Chondrocyte (in vitro differentiated cells): ENCODE data around the gene C12orf42. TPM values are rescaled to one million over a fixed set of nuclear protein-coding genes. Genes with fewer than 3 reads are reported as not detected.

Experiments
- DNase-seq: peaks from one replicate; pipeline ENCODE4 v3.0.0; 2021; ENCODE audit warnings: mixed read lengths, low spot score
- H3K27ac Mint-ChIP-seq: one replicate; pipeline ENCODE4 v1.8.0; 2021; ENCODE audit warnings: mild to moderate bottlenecking, moderate library complexity, mixed read lengths; ENCODE audit not compliant: unreplicated experiment
- H3K27me3 Mint-ChIP-seq: 2 replicates; pipeline ENCODE4 v1.8.0; 2021; ENCODE audit warnings: low read depth, mixed read lengths
- H3K36me3 Mint-ChIP-seq: 2 replicates; pipeline ENCODE4 v1.8.0; 2021; ENCODE audit warnings: low read depth, mixed read lengths
- H3K4me1 Mint-ChIP-seq: 2 replicates; pipeline ENCODE4 v1.8.0; 2021; ENCODE audit warnings: low read depth, mild to moderate bottlenecking, mixed read lengths
- H3K4me3 Mint-ChIP-seq: one replicate; pipeline ENCODE4 v1.8.0; 2021; ENCODE audit warnings: mild to moderate bottlenecking, moderate library complexity, mixed read lengths; ENCODE audit not compliant: unreplicated experiment
- H3K9me3 Mint-ChIP-seq: 2 replicates; pipeline ENCODE4 v1.8.0; 2021; ENCODE audit warnings: low read depth, mixed read lengths
- CTCF ChIP-seq: fragments of 200-600 bp; sonication (generic); IDR thresholded peaks from 2 replicates; pipeline ENCODE4 v1.5.0; 2021; ENCODE audit warnings: antibody characterized with exemption, mild to moderate bottlenecking, moderate library complexity
- total RNA-seq: library from RNA; stranded (reverse); gene quantifications from 3 replicates; pipeline ENCODE4 v1.2.1, GENCODE V29; 2021

Gene C12orf42
- total RNA-seq, 1 donor from 2014 or later: not detected

GRCh38 chr12:103470664-103471063 lies 25.1 kb downstream of the C12orf42 start:
- no peak for DNase-seq
- Mint-ChIP-seq H3K27me3 (peaks cover 4% of the 10 kb centered on the region), H3K27ac (no peak overlapping the region), H3K36me3 (no peaks in the 10 kb centered on the region), H3K4me3 (no peak overlapping the region), H3K9me3 (peaks cover 3% of the 10 kb centered on the region), H3K4me1 (no peaks in the 10 kb centered on the region)
- TF ChIP-seq CTCF: no peak

GRCh38 chr12:103469719-103470118 lies 26.0 kb downstream of the C12orf42 start:
- no peak overlapping the region for H3K4me3 Mint-ChIP-seq
- DNase-seq: no peak

GRCh38 chr12:103468837-103469236 lies 26.9 kb downstream of the C12orf42 start:
- H3K27me3 Mint-ChIP-seq: peaks cover 4% of the 10 kb centered on the region
- peaks cover 13% of the 10 kb centered on the region for H3K9me3 Mint-ChIP-seq
- no peak overlapping the region for H3K27ac Mint-ChIP-seq
- no peak overlapping the region for H3K4me3 Mint-ChIP-seq
- no peak for TF ChIP-seq CTCF
- H3K36me3 Mint-ChIP-seq: no peaks in the 10 kb centered on the region
- no peaks in the 10 kb centered on the region for H3K4me1 Mint-ChIP-seq
- DNase-seq: no peak

More at GRCh38 chr12:103469719-103470118, 26.0 kb downstream of the C12orf42 start:
- H3K4me1 Mint-ChIP-seq: no peaks in the 10 kb centered on the region
- H3K27ac Mint-ChIP-seq: no peak overlapping the region
- peaks cover 7% of the 10 kb centered on the region for H3K9me3 Mint-ChIP-seq
- no peak for TF ChIP-seq CTCF
- H3K27me3 Mint-ChIP-seq: peaks cover 4% of the 10 kb centered on the region
- H3K36me3 Mint-ChIP-seq: no peaks in the 10 kb centered on the region

- Mint-ChIP-seq H3K27me3 (no peaks in the 10 kb centered on the region), H3K4me3 (no peak overlapping the region), H3K9me3 (peaks cover 15% of the 10 kb centered on the region), H3K27ac (no peak overlapping the region), H3K36me3 (no peaks in the 10 kb centered on the region), H3K4me1 (no peaks in the 10 kb centered on the region)
- TF ChIP-seq CTCF: no peak
- DNase-seq: no peak
These were observed 33.1 kb downstream of the C12orf42 start for GRCh38 chr12:103462675-103463074.

GRCh38 chr12:103457471-103457870 lies 38.3 kb downstream of the C12orf42 start:
- H3K4me1 Mint-ChIP-seq: no peaks in the 10 kb centered on the region
- H3K9me3 Mint-ChIP-seq: peaks cover 6% of the 10 kb centered on the region
- no peaks in the 10 kb centered on the region for H3K36me3 Mint-ChIP-seq
- DNase-seq: no peak
- no peak overlapping the region for H3K27ac Mint-ChIP-seq
- peaks cover 2% of the 10 kb centered on the region for H3K27me3 Mint-ChIP-seq
- H3K4me3 Mint-ChIP-seq: no peak overlapping the region
- no peak for TF ChIP-seq CTCF
